Spinal cord (tissue), 10 donors: ENCODE data around the gene MBLAC2. TPM values are rescaled to one million over a fixed set of nuclear protein-coding genes. Genes with fewer than 3 reads are reported as not detected.

Experiments used
- DNase-seq, 6 donors: peaks; one replicate each; pipeline versions ENCODE4 v3.0.0 to v3.0.0-alpha.2; 2013 to 2015; ENCODE audit warnings: low spot score in 6 of 6, low read depth in 4 of 6
- H3K27ac ChIP-seq: one replicate; pipeline ENCODE4 v1.5.1; 2013; ENCODE audit warnings: low read depth, low read length, control low read depth
- H3K27me3 ChIP-seq: one replicate; pipeline ENCODE4 v1.6.1; 2013; ENCODE audit warnings: low read length; ENCODE audit not compliant: control insufficient read depth, insufficient read depth
- H3K36me3 ChIP-seq: one replicate; pipeline ENCODE4 v1.6.1; 2013; ENCODE audit warnings: low read length; ENCODE audit not compliant: control insufficient read depth, insufficient read depth
- H3K4me1 ChIP-seq: one replicate; pipeline ENCODE4 v1.6.1; 2013; ENCODE audit warnings: low read length; ENCODE audit not compliant: control insufficient read depth, insufficient read depth
- H3K4me3 ChIP-seq: one replicate; pipeline ENCODE4 v1.5.1; 2013; ENCODE audit warnings: low read depth, low read length, control low read depth
- H3K9me3 ChIP-seq: one replicate; pipeline ENCODE4 v1.6.1; 2013; ENCODE audit warnings: low read length; ENCODE audit not compliant: control insufficient read depth, insufficient read depth
- WGBS: methylation state at CpG from one replicate; pipeline ENCODE4 v1.1.5; 2013; ENCODE audit warnings: missing lambda C conversion rate; ENCODE audit not compliant: insufficient coverage; 5-methylcytosine and 5-hydroxymethylcytosine counted together
- polyA plus RNA-seq, 2 donors: library from polyadenylated mRNA; unstranded; fragments of 120-200 nt; gene quantifications; one replicate each; pipeline ENCODE4 v1.2.1, GENCODE V29; 2013; ENCODE audit not compliant: insufficient read length in 2 of 2
- total RNA-seq, 2 donors: library from RNA; depleted of rRNA in 1 of 2; stranded (reverse); fragments of 120-200 nt in 1 of 2; fragments of >200 nt in 1 of 2; gene quantifications; one replicate each; pipeline versions ENCODE4 v1.2.3 to v1.2.4, GENCODE V29; 2013 to 2014
- donor health status: healthy.

Gene MBLAC2
- total and polyA plus RNA-seq, 4 donors = 7.4 to 33.9 (median 20.3) TPM

DNA sequence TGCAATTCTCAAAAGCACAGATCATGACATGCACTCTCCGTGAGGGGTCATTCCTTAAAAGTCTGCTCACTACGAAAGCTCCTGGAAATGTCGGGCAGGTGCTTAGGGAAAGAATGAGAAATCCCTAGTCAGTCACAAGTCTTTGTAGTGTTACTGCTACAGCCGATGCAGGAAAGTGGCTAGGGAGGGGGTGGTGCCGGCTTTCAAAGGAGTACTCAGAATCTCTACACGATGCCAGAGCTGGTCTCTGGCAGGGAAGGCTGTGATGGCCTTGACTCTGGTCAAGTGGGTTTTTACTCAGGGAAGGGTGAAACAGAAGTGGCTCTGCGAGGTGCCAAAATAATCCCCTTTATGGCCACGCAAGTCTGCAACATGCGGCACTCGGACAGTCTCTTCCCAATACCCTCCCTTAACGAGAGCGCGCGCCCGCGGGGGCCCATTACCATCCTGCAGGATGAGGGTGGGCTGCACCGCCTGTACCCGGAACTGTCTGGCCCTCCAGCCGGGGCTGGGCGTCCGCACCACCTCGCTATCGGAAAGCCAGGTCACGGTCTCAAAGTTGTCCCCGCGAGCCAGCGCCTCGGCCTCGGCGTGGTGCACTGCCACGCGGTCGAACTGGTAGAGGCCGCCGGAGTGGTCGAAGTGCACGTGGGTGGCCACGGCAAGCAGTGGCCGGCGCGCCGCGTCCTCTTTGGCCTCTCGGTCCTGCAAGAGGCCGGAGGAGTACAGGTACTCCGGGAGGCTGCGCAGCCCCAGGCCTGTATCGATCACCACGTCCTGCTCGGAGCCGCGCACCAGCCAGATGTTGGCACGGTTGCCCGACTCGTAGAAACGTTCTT is 956 bp downstream of the MBLAC2 start:
- under 1% methylated on average over 56 of the region's 56 CpGs for WGBS
- Histone ChIP-seq H3K27ac (peak overlapping the region; percentile 90), H3K9me3 (no peaks in the 10 kb centered on the region), H3K4me3 (peak overlapping the region; percentile 97), H3K4me1 (peaks cover 15% of the 10 kb centered on the region), H3K36me3 (peaks cover 2% of the 10 kb centered on the region), H3K27me3 (no peaks in the 10 kb centered on the region)
- DNase-seq = peak; percentile 23 to 73 (median 40)

DNA sequence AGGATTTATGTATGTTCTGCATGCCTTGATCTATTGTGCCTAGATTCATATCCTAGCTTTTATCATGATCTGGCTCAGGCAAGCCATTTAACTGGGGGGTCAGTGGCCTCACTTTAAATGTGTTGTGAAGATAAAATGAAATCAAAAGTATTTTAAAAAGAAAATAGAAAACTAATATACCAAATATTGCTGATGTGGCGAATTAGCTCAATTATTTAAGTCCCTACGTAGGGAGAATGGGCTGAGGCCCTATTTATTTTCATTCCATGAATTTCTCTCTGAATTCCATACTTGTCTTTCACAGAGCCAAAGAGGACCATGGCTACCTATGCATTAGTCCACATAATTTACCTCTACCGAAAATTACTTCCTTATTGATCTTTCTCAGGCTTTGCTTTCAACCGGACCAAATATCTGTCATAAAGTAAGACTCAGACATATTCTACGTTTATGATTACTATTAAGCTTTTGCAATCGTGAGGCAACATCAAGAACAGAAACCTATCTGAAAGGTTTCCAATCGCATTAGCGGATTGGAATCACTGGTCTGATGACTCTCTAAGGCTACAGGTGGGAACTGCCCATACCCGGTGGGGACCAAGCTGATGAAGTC is 1.7 kb downstream of the MBLAC2 start:
- WGBS = 23% methylated on average over 6 of the region's 9 CpGs
- Histone ChIP-seq H3K4me3 (peak overlapping the region; percentile 97), H3K4me1 (peaks cover 15% of the 10 kb centered on the region), H3K27ac (no peak overlapping the region), H3K36me3 (peaks cover 2% of the 10 kb centered on the region), H3K9me3 (no peaks in the 10 kb centered on the region), H3K27me3 (no peaks in the 10 kb centered on the region)
- DNase-seq = peak in 1 of 6 donors; percentile 1

DNA sequence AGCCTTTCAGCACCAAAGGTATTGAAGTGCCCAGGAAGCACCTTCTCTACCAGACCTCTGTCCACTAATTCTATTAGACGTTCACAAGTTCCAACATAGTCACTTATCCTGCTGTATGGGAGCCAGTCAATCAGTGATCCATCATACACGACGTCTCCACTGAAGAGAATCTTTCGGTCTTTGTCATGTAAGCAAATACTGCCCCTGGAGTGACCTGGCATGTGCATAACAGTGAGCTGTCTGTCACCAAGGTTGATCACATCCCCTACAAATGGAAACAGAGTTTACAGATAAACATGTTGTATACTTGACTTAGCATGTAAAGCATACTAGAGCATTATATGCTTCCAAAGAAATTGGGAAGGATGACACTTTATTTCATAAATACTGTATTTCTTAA is 13.3 kb downstream of the MBLAC2 start:
- no peaks in the 10 kb centered on the region for H3K4me1 ChIP-seq
- WGBS = 59% methylated on average over 4 of the region's 4 CpGs
- H3K9me3 ChIP-seq = no peaks in the 10 kb centered on the region

DNA sequence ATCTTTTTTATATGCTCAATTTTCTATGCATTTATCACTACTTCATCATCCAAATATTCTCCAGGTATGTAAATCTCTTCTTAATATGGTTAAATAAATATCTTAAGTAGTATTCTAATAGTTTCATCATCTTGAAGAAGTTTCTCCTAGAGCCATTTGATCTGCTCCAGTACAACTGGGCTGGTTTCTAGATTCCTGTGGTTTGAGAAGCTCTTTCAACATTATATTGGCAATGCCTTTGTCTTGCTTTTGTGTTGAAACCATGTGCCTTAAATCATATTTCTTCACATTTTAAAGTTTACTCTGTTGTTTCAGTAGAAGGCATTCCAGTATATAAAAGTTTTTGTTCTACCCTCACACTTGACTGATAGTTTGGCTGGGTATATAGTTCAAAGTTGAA is 27.6 kb downstream of the MBLAC2 start:
- Histone ChIP-seq H3K27me3 (no peaks in the 10 kb centered on the region), H3K4me3 (no peak overlapping the region), H3K9me3 (no peaks in the 10 kb centered on the region), H3K4me1 (no peaks in the 10 kb centered on the region), H3K27ac (no peak overlapping the region), H3K36me3 (no peaks in the 10 kb centered on the region)
- no peak for DNase-seq

More for the DNA sequence above, 13.3 kb downstream of the MBLAC2 start:
- H3K27ac ChIP-seq = no peak overlapping the region
- no peak for DNase-seq
- no peaks in the 10 kb centered on the region for H3K27me3 ChIP-seq
- no peak overlapping the region for H3K4me3 ChIP-seq
- H3K36me3 ChIP-seq = no peaks in the 10 kb centered on the region

DNA sequence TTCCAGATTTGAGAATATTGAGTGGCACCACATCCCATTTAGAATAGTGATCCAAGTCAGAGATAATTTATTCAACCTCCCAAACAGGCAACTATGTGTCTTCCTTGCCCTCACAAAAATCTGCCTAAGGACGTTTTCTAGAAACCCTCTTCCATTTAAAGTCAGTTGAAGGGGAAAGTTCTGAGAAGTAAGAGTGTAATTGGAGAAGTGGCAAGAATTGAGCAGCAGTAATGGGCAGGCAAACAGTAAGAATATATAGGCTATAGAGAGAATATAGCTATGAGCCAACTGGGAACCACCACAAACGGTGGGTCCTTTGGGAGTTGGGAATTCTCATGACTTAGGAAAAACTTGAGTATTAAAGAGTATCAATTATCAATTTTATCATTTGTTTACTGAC is 33.9 kb downstream of the MBLAC2 start:
- H3K36me3 ChIP-seq = no peaks in the 10 kb centered on the region
- H3K4me1 ChIP-seq = no peaks in the 10 kb centered on the region
- H3K27me3 ChIP-seq = no peaks in the 10 kb centered on the region
- no peak overlapping the region for H3K27ac ChIP-seq
- H3K9me3 ChIP-seq = no peaks in the 10 kb centered on the region
- WGBS = no CpG with 5 or more reads among the region's 2 CpGs
- no peak overlapping the region for H3K4me3 ChIP-seq
- no peak for DNase-seq

DNA sequence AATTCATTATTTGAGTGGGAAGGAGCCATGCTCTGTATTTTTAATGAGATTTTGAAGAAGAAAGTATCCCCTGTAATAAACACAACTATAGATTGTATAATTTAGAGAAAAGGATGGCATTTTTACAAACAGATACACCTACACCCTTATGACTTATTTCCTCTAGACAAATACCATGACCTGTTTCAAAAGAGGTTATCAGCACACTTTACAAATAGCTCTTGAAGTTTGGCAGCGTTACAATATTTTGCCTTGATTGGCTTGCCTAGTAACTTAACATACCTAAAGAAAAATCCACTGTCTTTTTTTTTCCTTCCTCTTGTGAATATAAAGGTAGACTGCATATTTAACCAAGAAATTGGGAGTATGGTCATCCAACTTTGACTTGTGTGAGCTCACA is 36.5 kb downstream of the MBLAC2 start:
- DNase-seq = no peak
- no peaks in the 10 kb centered on the region for H3K9me3 ChIP-seq
- no peak overlapping the region for H3K27ac ChIP-seq
- WGBS = no CpG with 5 or more reads among the region's 1 CpG
- no peaks in the 10 kb centered on the region for H3K36me3 ChIP-seq
- H3K4me3 ChIP-seq = no peak overlapping the region
- H3K4me1 ChIP-seq = no peaks in the 10 kb centered on the region
- H3K27me3 ChIP-seq = no peaks in the 10 kb centered on the region

DNA sequence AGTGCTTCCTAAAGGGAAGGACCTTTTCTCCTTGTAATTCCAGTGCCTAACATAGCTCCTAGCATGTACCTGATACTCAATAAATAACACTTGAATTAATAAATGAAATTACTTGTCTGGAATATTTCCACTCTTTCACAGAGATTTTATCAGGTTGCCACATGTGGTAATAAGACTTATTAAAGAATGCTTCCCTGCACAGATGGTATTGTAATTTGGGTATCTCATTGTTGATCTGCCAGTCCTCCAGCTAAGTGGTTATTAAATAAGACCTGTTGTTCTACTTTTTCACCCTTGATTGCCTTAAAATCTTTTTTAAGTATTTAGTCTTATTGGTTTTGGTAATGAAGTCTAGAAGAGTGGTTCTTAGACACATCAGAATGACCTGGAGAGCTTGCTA is 36.9 kb downstream of the MBLAC2 start:
- no peak for DNase-seq
- Histone ChIP-seq H3K9me3 (no peaks in the 10 kb centered on the region), H3K4me3 (no peak overlapping the region), H3K27me3 (no peaks in the 10 kb centered on the region), H3K27ac (no peak overlapping the region), H3K4me1 (no peaks in the 10 kb centered on the region), H3K36me3 (no peaks in the 10 kb centered on the region)

DNA sequence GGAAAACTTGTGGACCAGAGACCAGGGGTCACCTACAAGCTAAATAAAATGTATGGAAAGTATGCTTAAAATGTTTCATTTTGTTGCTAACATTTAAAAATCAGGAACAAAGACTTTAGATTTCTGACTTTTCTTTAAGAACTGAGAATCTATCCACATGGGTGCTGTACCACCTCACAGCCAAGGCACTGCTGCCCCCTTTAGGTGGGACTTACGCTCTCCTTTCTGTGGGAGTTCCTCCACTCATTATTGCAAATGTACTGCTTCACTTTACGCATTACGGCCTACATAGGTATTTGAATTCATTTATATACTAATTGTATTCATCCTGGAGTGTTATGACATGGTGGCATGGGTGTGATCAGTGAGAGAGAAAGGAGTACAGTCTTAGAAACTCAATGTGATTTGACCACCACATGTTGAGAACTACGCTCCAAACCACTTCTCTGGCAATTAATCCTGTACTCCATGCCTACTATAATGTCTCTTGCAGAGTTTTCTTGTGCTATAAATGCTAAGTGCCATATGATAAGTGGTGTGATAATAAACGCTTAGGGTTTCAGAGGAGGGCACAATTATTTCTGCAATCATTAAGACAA is 40.4 kb downstream of the MBLAC2 start:
- Histone ChIP-seq H3K36me3 (no peaks in the 10 kb centered on the region), H3K27me3 (no peaks in the 10 kb centered on the region), H3K9me3 (no peaks in the 10 kb centered on the region), H3K4me3 (no peak overlapping the region), H3K4me1 (no peaks in the 10 kb centered on the region), H3K27ac (no peak overlapping the region)
- WGBS = no CpG with 5 or more reads among the region's 5 CpGs
- peak in 3 of 6 donors; percentile 20 to 74 (median 71) for DNase-seq

DNA sequence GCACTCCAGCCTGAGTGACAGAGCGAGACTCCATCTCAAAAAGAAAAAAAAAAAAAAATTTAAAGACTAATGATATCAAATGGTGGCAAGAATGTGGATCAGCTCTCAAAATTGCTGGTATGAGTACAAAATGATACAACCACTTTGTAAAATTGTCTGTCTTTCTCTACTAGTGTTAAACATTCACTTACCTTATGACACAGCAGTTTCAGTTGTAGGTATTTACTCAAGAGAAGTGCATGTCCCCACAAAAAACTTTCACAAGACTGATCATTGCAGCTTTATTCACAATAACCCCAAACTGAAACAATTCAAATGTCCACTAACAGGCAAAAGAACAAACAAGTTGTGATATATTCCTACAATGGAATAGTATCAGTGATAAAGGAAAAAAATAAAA is 50.3 kb downstream of the MBLAC2 start:
- H3K9me3 ChIP-seq = no peaks in the 10 kb centered on the region
- DNase-seq = no peak
- WGBS = no CpG with 5 or more reads among the region's 1 CpG
- no peak overlapping the region for H3K4me3 ChIP-seq
- no peaks in the 10 kb centered on the region for H3K27me3 ChIP-seq
- no peaks in the 10 kb centered on the region for H3K4me1 ChIP-seq
- H3K27ac ChIP-seq = no peak overlapping the region
- no peaks in the 10 kb centered on the region for H3K36me3 ChIP-seq

DNA sequence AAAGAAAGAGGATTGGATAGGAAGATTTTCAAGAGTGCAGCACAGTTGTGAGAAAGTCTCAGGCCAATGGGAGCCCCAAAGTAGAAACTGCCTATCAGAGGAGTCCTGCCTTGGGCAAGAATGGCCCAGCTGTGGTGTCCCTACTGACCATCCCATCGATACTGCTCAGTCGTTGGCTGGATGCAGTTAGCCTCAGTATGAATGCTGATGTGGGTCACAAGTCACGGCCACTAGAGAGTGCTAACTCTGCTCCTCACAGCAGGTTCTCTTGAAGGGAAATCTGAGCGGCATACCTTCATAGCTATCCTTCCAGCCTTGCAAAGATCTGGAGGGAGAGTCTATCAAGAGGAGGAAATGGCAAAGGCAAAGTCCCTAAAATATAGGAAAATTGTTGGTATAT is 53.4 kb downstream of the MBLAC2 start:
- Histone ChIP-seq H3K4me1 (no peaks in the 10 kb centered on the region), H3K4me3 (no peak overlapping the region), H3K27ac (no peak overlapping the region), H3K9me3 (no peaks in the 10 kb centered on the region), H3K36me3 (no peaks in the 10 kb centered on the region), H3K27me3 (no peaks in the 10 kb centered on the region)
- WGBS = 28% methylated on average over 2 of the region's 4 CpGs
- no peak for DNase-seq
